Choroid plexus epithelial cell (primary cell): ENCODE data around the gene NDUFS4.
"Not testable (repeated sequence)": the region's sequence is repeated elsewhere in the genome, so short reads cannot be mapped to it uniquely, and the experiment has no call there.

Source experiments
- DNase-seq: peaks from one replicate; pipeline ENCODE4 v3.0.0-alpha.2; 2010; ENCODE audit warnings: low read depth
- H3K4me3 ChIP-seq: 2 replicates; pipeline ENCODE4 v1.5.1; 2011; ENCODE audit warnings: low read depth, mild to moderate bottlenecking, control low read depth, low read length, moderate library complexity
- TF ChIP-seq, protein P1 (sequence below): conservative IDR thresholded peaks from 2 replicates; pipeline ENCODE4 v1.5.1; 2011; ENCODE audit warnings: low read depth, mild to moderate bottlenecking, control low read depth, inconsistent platforms, low read length, moderate library complexity

The NDUFS4 gene

DNA sequence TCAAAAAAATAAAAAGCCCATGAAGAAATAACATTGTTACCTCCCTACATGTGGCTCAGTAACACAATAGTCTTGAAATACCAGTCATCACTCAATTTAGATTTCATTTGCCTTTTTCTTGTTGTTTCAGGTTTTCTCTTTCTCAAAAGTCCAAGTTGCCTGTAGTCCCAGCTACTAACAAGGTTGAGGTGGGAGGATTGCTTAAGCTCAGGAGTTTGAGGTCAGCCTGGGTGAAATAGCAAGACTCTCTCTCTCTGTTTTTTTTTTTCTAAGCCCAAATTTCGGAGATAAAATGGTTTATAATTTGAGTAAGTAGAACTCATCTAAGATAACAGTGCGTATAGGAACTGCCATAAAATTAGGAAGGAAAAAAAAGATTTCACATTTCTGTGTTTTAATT is 17.5 kb upstream of the NDUFS4 start:
- peak; percentile 2 for DNase-seq
- H3K4me3 ChIP-seq, result no peak overlapping the region
- TF ChIP-seq, protein P1, sequence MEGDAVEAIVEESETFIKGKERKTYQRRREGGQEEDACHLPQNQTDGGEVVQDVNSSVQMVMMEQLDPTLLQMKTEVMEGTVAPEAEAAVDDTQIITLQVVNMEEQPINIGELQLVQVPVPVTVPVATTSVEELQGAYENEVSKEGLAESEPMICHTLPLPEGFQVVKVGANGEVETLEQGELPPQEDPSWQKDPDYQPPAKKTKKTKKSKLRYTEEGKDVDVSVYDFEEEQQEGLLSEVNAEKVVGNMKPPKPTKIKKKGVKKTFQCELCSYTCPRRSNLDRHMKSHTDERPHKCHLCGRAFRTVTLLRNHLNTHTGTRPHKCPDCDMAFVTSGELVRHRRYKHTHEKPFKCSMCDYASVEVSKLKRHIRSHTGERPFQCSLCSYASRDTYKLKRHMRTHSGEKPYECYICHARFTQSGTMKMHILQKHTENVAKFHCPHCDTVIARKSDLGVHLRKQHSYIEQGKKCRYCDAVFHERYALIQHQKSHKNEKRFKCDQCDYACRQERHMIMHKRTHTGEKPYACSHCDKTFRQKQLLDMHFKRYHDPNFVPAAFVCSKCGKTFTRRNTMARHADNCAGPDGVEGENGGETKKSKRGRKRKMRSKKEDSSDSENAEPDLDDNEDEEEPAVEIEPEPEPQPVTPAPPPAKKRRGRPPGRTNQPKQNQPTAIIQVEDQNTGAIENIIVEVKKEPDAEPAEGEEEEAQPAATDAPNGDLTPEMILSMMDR, result no peak

DNA sequence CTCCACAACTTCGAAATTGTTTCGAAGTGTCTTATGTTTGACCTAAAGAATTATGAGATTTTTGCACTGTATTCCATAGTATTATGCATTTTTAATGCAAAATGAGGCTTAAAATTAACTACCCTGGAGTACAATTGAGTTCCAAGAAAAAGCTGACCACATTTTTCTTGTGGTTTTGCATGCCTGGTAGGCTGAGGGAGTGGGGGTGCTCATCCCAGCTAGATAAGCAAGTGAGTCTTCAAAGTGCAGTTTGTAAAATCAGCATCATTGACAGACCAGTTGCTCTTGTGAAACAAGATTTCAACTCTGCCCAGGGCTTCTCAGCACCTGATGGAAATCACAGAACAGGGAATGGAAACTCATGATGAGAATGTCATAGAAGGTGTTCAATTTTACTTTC is 17.0 kb upstream of the NDUFS4 start:
- peak; percentile 57 for DNase-seq
- TF ChIP-seq, protein P1, result no peak
- H3K4me3 ChIP-seq, result no peak overlapping the region

DNA sequence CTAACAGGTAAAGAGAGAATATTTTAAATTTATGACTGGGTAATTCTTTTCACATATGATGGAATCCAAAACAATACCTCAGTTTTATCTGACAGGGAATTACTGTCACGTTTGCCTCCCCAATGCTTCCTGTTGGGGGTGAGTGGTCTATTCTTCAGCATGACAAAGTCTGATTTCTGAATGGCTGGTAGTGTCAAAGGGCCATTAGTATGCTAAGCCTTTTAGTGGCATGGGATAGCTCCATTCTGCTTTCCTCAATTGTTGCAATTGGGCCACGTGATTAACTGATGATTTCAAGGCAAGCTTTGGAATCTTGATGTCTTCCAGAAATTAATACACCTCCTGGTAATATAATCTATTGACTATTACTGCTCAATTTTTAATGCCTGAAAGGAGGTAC is 14.7 kb upstream of the NDUFS4 start:
- no peak for DNase-seq
- no peak overlapping the region for H3K4me3 ChIP-seq
- TF ChIP-seq, protein P1, result no peak

DNA sequence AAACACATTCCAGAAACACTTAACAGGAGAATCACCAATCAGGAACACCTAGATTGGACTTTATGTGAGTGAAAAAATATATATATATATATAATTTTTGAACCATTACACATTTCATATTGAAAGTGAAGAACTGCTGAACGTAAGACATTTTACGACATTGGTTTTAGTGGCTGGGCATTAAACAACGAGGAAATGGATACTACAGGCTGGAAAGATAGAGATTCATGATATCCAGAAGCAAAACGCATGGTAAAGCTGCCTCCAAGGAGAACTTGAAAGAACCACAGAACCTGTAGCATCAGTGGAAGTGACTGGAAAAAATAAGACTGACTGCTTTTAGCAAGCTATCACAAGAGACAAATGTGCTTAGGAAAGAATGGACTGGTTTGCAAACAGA is 13.2 kb upstream of the NDUFS4 start:
- TF ChIP-seq, protein P1, result no peak
- DNase-seq, result no peak
- no peak overlapping the region for H3K4me3 ChIP-seq

DNA sequence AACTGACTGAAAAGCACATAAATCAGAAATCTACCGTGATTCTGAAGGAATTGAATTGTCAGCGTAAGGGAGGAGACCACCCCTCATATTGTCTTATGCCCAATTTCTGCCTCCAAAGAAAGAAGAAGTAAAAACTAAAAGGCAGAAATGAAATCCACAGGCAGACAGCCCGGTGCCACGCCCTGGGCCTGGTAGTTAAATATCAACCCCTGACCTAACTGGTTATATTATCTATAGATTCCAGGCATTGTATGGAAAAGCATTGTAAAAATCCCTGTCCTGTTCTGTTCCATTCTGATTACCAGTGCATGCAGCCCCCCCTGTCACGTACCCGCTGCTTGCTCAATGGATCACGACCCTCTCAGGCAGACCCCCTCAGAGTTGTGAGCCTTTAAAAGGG is 11.9 kb upstream of the NDUFS4 start:
- DNase-seq, H3K4me3 ChIP-seq: not testable (repeated sequence)

DNA sequence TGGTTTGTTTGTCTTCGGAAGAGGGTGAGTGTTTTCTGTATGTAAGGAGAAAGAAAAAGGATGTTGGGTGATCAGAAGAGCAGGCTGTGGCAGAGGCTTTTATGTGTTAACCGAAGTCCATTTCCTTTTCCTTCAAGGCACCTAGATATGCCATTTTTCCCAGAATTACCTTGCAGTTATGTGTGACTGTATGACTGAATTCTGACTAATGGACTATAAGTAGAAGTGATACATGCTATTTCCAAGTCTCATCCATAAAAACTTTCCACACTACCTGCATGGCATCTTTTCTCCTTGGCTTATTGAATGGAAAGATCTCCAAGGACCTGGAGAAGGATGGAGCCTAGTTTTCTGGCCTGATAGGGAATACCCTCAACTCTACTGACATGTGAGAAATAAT is 10.6 kb upstream of the NDUFS4 start:
- H3K4me3 ChIP-seq, result no peak overlapping the region
- TF ChIP-seq, protein P1, result no peak
- no peak for DNase-seq

DNA sequence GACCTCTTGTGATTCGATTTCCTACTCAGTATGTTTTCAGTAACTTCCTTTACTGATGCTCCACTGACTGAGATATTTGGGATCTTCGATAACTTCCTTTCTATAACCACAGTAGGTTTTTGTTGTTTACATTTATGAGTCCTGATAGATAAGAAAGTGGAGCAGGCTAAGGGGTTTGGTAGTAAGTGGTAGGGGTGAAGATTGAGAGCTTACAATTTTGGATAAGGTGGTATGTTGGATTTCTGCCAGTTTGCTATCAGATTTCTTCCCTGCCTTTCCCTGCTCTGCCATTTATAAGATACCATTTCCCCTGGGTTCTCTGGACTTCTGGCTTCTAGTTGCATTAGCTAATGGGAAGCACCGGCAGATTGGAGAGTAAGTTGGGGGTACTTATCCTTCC is 7.9 kb upstream of the NDUFS4 start:
- TF ChIP-seq, protein P1, result no peak
- no peak overlapping the region for H3K4me3 ChIP-seq
- peak; percentile 4 for DNase-seq

DNA sequence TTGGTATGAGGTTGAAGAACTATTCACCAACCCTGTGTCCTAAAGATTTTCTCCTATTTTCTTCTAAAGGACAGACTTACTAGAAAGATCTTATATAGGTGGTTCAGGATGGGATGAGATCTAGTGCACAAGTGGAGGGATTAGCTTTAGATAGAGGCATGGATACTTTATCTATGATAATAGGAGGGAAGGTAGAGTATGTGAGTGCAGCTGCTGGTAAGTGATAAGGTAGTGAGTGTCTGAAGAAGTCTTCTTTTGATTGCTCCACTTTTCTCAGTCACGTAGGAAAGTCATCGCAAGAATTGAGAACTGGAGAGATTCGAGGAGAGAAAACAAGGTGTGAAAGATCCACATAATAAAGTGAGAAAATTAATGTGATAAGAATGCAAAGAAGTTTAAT is 6.0 kb upstream of the NDUFS4 start:
- DNase-seq, result no peak
- TF ChIP-seq, protein P1, result no peak
- H3K4me3 ChIP-seq, result no peak overlapping the region
